Coronary artery (tissue), 2 donors: ENCODE data around the gene BRAF.

ENCODE experiments used
- DNase-seq: peaks from one replicate; pipeline ENCODE4 v3.0.0-alpha.2; 2017; ENCODE audit warnings: low spot score
- H3K27ac ChIP-seq, 2 donors: fragments of 200-600 bp; sonication (generic); one replicate each; pipeline ENCODE4 v1.5.1; 2016 to 2019
- H3K4me3 ChIP-seq: fragments of 200-600 bp; sonication (generic); 2 replicates; pipeline ENCODE4 v1.5.1; 2016; ENCODE audit warnings: mild to moderate bottlenecking, moderate library complexity
- CTCF ChIP-seq: fragments of 200-600 bp; sonication (generic); IDR thresholded peaks from one replicate; pipeline ENCODE4 v1.5.1; 2019; ENCODE audit warnings: antibody characterized with exemption

The BRAF gene

GRCh38 chr7:140866926-140867325, 57.8 kb downstream of the BRAF start:
- H3K27ac ChIP-seq = no peak overlapping the region
- TF ChIP-seq CTCF = no peak
- no peak overlapping the region for H3K4me3 ChIP-seq
- no peak for DNase-seq

- no peak for TF ChIP-seq CTCF
- no peak for DNase-seq
- Histone ChIP-seq H3K4me3 (no peak overlapping the region), H3K27ac (no peak overlapping the region)
Measured at GRCh38 chr7:140864732-140865131, 60.0 kb downstream of the BRAF start.

GRCh38 chr7:140863867-140864266, 60.9 kb downstream of the BRAF start:
- no peak for TF ChIP-seq CTCF
- H3K27ac ChIP-seq = no peak overlapping the region
- H3K4me3 ChIP-seq = no peak overlapping the region
- no peak for DNase-seq

GRCh38 chr7:140863184-140863583, 61.5 kb downstream of the BRAF start:
- TF ChIP-seq CTCF = no peak
- DNase-seq = no peak
- Histone ChIP-seq H3K4me3 (no peak overlapping the region), H3K27ac (no peak overlapping the region)

- no peak overlapping the region for H3K4me3 ChIP-seq
- no peak overlapping the region for H3K27ac ChIP-seq
- no peak for TF ChIP-seq CTCF
- DNase-seq = no peak
Measured at GRCh38 chr7:140857048-140857447, 67.7 kb downstream of the BRAF start.

GRCh38 chr7:140841166-140841715, 83.5 kb downstream of the BRAF start:
- H3K27ac ChIP-seq = no peak overlapping the region
- no peak for DNase-seq
- TF ChIP-seq CTCF = no peak
- H3K4me3 ChIP-seq = no peak overlapping the region

- DNase-seq = no peak
- H3K27ac ChIP-seq = no peak overlapping the region
- no peak for TF ChIP-seq CTCF
- no peak overlapping the region for H3K4me3 ChIP-seq
Measured at GRCh38 chr7:140831724-140832123, 93.0 kb downstream of the BRAF start.
